Activated CD8-positive, alpha-beta memory T cell treated with anti-CD3 and anti-CD28 coated beads, Interleukin-2, amount 50 U/mL, for 48 hours (primary cell): Measurements from ENCODE around the gene AP2M1.
"Not testable (repeated sequence)": the region's sequence is repeated elsewhere in the genome, so short reads cannot be mapped to it uniquely, and the experiment has no call there.

Source experiments
- DNase-seq: peaks from one replicate; pipeline ENCODE4 v3.0.0-alpha.2; 2020

AP2M1 gene

DNA sequence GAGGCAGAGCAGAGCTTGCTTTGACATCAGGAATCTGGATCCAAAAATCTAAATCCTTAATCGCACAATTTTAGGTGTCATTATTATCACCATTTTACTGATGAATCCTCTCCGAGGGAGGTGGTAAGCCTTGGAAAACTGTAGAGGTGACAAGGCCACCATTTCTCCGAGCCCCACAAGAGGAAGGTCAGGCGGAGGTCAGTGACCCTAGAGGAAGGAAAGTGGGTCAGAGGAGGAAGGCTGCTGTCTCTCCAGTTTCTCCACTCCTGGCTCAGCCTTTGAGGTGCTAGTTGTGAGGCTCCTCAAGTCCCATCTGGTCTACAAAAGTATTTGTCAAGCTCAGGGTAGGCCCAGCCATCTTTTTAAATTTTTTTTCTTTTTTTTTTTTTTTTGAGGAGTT lies 16.3 kb upstream of the AP2M1 start:
- DNase-seq = no peak

GRCh38 chr3:184160456-184160855 lies 14.2 kb upstream of the AP2M1 start:
- no peak for DNase-seq

- not testable (repeated sequence) for DNase-seq
Measured at GRCh38 chr3:184162571-184163070, 12.0 kb upstream of the AP2M1 start.

DNA sequence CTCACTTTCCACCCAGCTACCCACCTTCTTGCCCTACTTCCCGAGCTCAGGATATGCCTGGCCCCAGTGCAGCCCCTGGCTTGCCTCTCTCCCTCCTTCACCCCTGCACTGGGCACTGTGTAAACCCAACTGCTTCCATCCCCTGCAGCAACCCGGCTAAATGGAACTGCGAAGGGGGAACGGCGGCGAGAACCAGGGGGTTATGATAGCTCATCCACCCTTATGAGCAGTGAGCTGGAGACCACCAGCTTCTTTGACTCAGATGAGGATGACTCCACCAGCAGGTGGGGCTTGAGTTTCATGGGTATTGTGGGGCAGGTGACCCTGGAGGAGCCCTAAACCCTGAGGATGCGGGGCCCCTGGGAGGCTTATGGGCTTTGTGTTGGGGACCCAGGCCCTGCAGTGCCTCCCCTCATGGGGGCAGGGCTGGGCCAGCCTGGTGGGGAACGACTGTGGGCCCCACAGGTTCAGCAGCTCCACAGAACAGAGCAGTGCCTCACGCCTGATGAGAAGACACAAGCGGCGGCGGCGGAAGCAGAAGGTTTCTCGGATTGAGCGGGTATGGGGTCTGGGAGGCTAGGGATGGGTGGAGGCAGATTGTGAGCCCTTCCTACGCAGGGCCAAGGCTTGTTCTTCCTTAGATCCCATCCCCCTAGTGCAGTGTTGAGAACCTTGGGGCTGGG lies 9.9 kb upstream of the AP2M1 start:
- no peak for DNase-seq

DNA sequence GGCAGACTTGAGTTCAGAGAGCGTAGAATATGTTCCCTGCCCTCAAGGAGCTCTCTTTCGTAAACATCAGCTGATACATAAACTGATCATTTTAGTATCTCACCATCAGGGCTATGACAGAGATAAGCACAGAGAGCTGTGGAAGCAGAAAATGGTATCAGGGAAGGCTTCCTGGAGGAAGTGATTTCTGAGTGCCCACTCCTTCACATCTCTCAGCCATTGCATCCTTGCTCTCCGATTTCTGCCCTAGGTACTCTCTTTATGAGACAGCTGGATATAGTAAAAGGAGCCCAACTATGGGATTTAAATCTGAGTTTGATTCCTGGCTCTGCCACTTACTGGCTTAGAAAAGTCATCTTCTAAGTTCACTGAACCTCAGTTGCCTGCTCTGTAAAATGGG lies 9.1 kb upstream of the AP2M1 start:
- DNase-seq = no peak

- DNase-seq = no peak
Measured at GRCh38 chr3:184166671-184167070, 8.0 kb upstream of the AP2M1 start.

DNA sequence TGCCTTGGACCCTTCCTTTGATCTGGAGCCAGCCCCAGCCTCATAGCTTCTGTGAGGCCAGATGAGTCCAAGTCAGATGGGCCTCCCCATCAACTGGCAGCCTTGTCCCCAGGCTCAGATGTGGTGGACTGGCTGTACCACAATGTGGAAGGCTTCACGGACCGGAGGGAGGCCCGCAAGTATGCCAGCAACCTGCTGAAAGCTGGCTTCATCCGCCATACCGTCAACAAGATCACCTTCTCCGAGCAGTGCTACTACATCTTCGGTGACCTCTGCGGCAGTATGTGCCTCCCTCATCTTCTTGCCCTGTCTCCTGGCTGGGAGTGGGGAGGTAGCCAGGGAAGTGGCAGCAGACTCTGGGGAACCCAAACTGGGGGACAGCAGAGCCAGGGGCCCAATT lies 6.9 kb upstream of the AP2M1 start:
- DNase-seq = no peak

DNA sequence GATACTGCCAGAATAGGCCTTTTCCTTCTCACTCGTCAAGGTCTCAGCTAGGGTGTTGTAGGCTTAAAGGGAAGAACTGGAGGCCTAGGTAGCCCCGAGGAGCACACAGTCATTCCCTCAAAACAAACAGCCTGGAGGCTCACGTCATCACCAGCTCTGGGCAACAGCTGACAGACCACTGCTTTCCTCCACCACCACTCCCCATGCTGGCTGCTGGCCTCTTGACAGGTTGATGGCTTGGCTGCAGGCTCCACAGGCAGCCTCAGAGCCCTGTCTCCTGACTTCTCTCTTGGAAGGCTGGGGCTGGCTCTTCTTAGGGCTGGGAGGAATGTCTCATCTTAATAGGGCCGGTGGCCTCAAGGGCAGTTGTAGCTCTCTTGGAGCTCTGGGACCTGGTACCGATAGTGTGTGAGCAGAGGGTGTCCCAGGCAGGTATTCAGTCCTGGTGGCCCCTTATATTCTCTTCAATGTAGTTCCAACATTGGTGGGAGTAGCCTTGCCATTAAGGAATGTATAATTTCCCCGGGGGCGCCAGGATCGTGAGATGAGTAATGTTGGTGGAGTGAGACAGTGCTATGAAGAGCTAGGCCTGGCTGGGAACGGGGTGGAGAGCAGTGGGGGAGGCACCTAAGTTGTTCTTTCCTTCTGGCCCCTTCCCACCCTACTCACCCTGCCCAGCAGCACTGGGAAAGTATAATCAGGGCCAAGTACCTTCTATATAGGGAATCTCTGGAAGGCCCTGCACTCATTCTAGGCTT lies 6.1 kb upstream of the AP2M1 start:
- DNase-seq = no peak

DNA sequence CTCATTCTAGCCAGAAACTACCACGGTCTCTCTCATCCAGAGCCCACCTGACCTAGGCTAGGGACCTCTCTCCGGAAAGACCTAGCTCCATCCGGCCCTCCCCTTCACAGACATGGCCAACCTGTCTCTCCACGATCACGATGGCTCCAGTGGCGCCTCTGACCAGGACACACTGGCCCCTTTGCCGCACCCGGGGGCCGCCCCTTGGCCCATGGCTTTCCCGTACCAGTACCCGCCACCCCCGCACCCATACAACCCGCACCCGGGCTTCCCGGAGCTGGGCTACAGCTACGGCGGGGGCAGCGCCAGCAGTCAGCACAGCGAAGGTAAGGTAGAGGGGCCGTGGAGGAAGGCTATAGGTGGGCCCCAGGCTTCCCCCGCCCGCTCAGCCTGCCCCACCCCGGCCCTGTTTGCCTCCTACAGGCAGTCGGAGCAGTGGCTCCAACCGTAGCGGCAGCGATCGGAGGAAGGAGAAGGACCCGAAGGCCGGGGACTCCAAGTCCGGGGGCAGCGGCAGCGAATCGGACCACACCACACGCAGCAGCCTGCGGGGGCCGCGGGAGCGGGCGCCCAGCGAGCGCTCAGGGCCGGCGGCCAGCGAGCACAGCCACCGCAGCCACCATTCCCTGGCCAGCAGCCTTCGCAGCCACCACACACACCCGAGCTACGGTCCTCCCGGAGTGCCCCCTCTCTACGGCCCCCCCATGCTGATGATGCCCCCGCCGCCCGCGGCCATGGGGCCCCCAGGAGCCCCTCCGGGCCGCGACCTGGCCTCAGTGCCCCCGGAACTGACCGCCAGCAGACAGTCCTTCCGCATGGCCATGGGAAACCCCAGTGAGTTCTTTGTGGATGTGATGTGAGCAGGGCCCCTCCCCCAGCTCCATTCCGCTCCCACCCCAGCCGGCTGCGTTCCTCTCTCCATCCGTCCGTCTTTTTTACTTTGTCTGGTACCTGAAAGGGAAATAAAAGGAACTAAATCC lies 4.5 kb upstream of the AP2M1 start:
- no peak for DNase-seq

- DNase-seq = no peak
Measured at GRCh38 chr3:184171562-184171961, 3.1 kb upstream of the AP2M1 start.

GRCh38 chr3:184172681-184173373 lies 1.8 kb upstream of the AP2M1 start:
- DNase-seq = no peak

- no peak for DNase-seq
Measured at GRCh38 chr3:184173374-184173722, 1.3 kb upstream of the AP2M1 start.

- no peak for DNase-seq
Measured at GRCh38 chr3:184174284-184174645, 390 bp upstream of the AP2M1 start.

DNA sequence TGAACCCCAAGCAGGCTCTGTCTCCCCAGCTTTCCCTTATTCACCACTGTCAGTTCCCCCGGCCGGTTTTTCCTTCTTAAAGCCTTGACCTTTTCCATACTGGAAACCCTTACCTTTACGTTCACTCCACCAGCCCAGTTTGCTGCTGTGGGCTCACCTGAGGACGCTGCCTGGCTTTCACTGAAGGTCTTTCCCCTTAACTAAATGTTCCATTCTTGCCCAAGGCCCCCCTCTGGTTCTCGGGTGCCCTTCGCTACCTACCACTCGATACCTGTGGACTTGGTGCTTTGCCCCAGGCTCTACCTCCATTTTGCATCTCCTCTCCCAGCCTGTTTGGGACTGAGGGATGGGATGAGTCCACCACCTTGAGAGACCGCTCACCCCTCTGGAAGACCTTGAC lies 851 bp downstream of the AP2M1 start:
- DNase-seq = no peak

DNA sequence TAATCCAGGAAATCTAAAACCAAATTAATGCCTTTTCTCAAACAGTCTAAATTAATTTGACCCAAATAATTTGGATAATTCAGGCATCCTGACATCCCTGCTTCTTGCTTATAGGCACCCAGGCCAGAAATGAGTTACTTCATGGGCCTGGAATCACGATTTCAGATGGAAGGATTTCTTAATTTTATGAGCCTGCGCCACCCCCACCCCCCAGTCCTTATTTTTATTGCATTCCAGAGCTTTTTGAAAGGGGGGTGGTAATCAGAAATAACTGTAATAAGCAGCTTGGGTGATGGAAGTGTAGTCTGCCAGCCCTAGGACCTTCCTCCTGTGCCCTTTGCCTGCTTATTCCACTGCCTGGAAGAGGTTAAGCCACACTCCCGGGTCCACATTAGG lies 1.3 kb downstream of the AP2M1 start:
- no peak for DNase-seq

- no peak for DNase-seq
Measured at GRCh38 chr3:184176377-184177330, 2.0 kb downstream of the AP2M1 start.

GRCh38 chr3:184177331-184177731 lies 2.7 kb downstream of the AP2M1 start:
- DNase-seq = no peak

- DNase-seq = no peak
Measured at GRCh38 chr3:184177767-184178306, 3.2 kb downstream of the AP2M1 start.

- no peak for DNase-seq
Measured at GRCh38 chr3:184178521-184179138, 4.0 kb downstream of the AP2M1 start.

- DNase-seq = no peak
Measured at GRCh38 chr3:184180165-184180564, 5.5 kb downstream of the AP2M1 start.

DNA sequence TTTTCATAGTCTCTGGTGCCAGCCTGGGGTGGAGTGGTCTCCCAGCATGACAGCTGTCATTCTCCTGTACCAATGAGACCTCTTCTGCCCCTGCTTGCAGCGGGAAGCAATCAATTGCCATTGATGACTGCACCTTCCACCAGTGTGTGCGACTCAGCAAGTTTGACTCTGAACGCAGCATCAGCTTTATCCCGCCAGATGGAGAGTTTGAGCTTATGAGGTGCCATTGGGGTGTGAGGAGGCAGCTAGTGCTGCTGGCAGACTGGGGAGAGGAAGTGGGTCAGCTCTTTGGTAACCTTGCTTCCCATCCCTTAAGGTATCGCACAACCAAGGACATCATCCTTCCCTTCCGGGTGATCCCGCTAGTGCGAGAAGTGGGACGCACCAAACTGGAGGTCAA lies 6.9 kb downstream of the AP2M1 start:
- DNase-seq = no peak
